Activated B cell treated with CpG ODN at 0.5 μM for 24 hours (primary cell): ENCODE measurements around the gene KNSTRN. TPM values are rescaled to one million over a fixed set of nuclear protein-coding genes. Genes with fewer than 3 reads are reported as not detected.
A peak's percentile ranks its signal among the peaks of the same experiment; 100 is the strongest.

Source experiments
- ATAC-seq: fragments of 200-7000 bp; cut with Tn5 transposase; one replicate; pipeline ENCODE4 v1.10.0; 2021; ENCODE audit warnings: low read depth, mild to moderate bottlenecking, moderate library complexity
- CTCF ChIA-PET: fragments of 350-600 bp; sonication (Branson Sonifier 250); formaldehyde crosslinking; loops from one replicate; lab custom pipeline; 2021; ENCODE audit warnings: antibody characterized with exemption; lab: Charles Lee
- POLR2A ChIA-PET: fragments of 350-600 bp; sonication (Branson Sonifier 250); formaldehyde crosslinking; loops from one replicate; lab custom pipeline; 2021; ENCODE audit warnings: antibody characterized with exemption; lab: Charles Lee
- DNase-seq: peaks from one replicate; pipeline ENCODE4 v3.0.0; 2022
- H3K27ac Mint-ChIP-seq: one replicate; pipeline ENCODE4 v1.8.0; 2020; ENCODE audit warnings: mixed read lengths
- H3K27me3 Mint-ChIP-seq: one replicate; pipeline ENCODE4 v1.8.0; 2021; ENCODE audit warnings: mixed read lengths
- H3K36me3 Mint-ChIP-seq: one replicate; pipeline ENCODE4 v1.8.0; 2021; ENCODE audit warnings: low read depth, mixed read lengths
- H3K4me1 Mint-ChIP-seq: one replicate; pipeline ENCODE4 v1.8.0; 2021; ENCODE audit warnings: mixed read lengths
- H3K4me3 Mint-ChIP-seq: one replicate; pipeline ENCODE4 v1.8.0; 2020; ENCODE audit warnings: mild to moderate bottlenecking, mixed read lengths
- H3K9me3 Mint-ChIP-seq: one replicate; pipeline ENCODE4 v1.8.0; 2020; ENCODE audit warnings: mixed read lengths
- intact Hi-C: fragments of 100-400 bp; cut with micrococcal nuclease; formaldehyde crosslinking; loops from one replicate; pipeline ENCODE4 v1.15.1; 2024
- total RNA-seq: library from RNA; stranded (reverse); gene quantifications from 2 replicates; pipeline ENCODE4 v1.2.3, GENCODE V29; 2022
- TF ChIP-seq, protein P1 (sequence below): fragments of 200-600 bp; IDR thresholded peaks from one replicate; pipeline ENCODE4 v1.8.0; 2022; ENCODE audit warnings: antibody characterized with exemption, mild to moderate bottlenecking

KNSTRN gene
- total RNA-seq, 1 donor from 2014 or later = 11.5 TPM

DNA sequence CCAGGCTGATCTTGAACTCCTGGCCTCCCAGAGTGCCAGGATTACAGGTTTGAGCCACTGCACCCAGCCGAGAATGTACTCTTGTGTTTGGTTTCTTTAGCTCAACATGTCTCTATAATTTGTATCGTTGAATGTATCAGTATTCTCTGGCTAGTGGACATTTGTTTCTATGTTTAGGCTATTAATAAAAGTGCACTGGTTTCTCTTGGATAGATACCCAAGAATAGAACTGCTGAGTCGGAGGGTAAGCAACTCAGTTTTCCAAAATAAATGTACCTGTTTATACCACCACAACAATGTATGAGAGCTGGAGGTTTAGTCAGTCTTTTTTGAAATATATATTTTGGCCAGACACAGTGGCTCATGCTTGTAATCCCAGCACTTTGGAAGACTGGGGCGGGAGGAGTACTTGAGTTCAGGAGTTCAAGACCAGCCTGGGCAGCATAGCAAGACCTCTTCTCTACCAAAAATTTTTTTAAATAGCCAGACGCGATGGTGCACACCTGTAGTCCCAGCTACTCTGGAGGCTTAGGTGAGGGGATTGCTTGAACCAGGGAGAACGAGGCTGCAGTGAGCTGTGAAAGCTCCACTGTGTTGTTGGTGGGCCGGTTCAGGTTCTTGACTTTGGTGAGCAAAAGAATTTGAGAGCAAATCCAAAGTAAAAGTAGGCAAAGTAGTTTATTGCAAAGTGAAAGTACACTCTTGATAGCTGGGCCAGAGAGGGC is 15.3 kb downstream of the KNSTRN start:
- TF ChIP-seq, protein P1, sequence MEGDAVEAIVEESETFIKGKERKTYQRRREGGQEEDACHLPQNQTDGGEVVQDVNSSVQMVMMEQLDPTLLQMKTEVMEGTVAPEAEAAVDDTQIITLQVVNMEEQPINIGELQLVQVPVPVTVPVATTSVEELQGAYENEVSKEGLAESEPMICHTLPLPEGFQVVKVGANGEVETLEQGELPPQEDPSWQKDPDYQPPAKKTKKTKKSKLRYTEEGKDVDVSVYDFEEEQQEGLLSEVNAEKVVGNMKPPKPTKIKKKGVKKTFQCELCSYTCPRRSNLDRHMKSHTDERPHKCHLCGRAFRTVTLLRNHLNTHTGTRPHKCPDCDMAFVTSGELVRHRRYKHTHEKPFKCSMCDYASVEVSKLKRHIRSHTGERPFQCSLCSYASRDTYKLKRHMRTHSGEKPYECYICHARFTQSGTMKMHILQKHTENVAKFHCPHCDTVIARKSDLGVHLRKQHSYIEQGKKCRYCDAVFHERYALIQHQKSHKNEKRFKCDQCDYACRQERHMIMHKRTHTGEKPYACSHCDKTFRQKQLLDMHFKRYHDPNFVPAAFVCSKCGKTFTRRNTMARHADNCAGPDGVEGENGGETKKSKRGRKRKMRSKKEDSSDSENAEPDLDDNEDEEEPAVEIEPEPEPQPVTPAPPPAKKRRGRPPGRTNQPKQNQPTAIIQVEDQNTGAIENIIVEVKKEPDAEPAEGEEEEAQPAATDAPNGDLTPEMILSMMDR = no peak
- intact Hi-C loops = loop anchor here (1.0 kb wide), 1 partner anchor 15 kb away; no protein-coding TSS in a partner anchor
- Mint-ChIP-seq H3K9me3 (no peaks in the 10 kb centered on the region), H3K4me3 (peak overlapping the region; percentile 42), H3K27me3 (no peaks in the 10 kb centered on the region), H3K4me1 (peaks cover 18% of the 10 kb centered on the region), H3K27ac (peak overlapping the region; percentile 38), H3K36me3 (peaks cover 12% of the 10 kb centered on the region)
- no peak for DNase-seq
- ChIA-PET CTCF (interaction anchor here (0.8 to 3.0 kb wide), 4 partner anchors 21 to 61 kb away, joined by 3 to 14 read pairs (median 5); partner anchors contain the start of gene BAHD1), POLR2A (interaction anchor here (0.6 to 2.4 kb wide), 6 partner anchors 7 to 509 kb away, joined by 3 to 9 read pairs (median 5); partner anchors contain the start of genes IVD and KNSTRN)
- no peak for ATAC-seq

DNA sequence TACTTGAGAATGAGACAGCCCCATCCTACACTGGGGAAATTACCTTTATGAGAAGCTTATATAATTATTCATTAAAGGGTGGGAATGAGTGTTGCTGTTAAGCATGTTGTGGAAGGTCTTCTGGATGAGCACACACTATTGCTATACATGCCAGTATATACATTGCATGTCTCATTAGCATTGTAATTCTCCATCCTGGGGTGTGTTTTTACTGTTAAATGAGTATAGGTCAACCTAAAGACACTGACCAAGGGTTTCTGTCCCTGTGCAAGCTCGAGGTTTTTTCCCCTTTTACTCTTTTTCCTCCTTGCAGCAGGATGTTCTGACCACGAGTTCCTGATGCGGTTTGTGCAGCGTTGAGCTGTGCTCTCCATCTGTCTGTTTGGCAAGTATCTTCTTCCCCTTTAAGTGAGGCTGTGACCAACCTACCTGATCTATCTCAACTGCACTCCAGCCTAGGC is 15.9 kb downstream of the KNSTRN start:
- Mint-ChIP-seq H3K27ac (peak overlapping the region; percentile 38), H3K4me1 (peaks cover 18% of the 10 kb centered on the region), H3K36me3 (peaks cover 6% of the 10 kb centered on the region), H3K4me3 (peak overlapping the region; percentile 42), H3K9me3 (no peaks in the 10 kb centered on the region), H3K27me3 (no peaks in the 10 kb centered on the region)
- TF ChIP-seq, protein P1 = no peak
- ChIA-PET CTCF (interaction anchor here (0.8 to 3.0 kb wide), 3 partner anchors 22 to 61 kb away, joined by 3 to 14 read pairs (median 7); no protein-coding TSS in a partner anchor), POLR2A (interaction anchor here (0.7 to 2.4 kb wide), 4 partner anchors 9 to 31 kb away, joined by 3 to 8 read pairs (median 4); partner anchors contain the start of gene KNSTRN)
- DNase-seq = no peak
- intact Hi-C loops = loop anchor here (1.0 kb wide), 1 partner anchor 15 kb away; no protein-coding TSS in a partner anchor
- peak; percentile 86 for ATAC-seq

DNA sequence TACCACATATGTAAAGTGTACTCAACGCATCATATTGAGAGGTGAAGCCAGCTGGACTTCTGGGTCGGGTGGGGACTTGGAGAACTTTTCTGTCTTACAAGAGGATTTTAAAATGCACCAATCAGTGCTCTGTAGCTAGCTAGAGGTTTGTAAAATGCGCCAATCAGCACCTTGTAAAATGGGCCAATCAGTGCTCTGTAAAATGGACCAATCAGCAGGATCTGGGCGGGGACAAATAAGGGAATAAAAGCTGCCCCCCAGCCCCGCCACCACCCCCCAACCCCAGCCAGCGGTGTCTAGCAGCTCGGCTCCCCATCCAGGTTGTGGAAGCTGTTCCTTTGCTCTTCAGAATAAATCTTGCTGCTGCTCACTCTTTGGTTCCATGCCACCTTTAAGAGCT is 16.8 kb downstream of the KNSTRN start:
- POLR2A ChIA-PET = interaction anchor here (0.7 kb wide), 1 partner anchor 30 kb away, joined by 6 read pairs; no protein-coding TSS in a partner anchor
- TF ChIP-seq, protein P1 = no peak
- CTCF ChIA-PET = no interaction called here
- Mint-ChIP-seq H3K36me3 (peaks cover 2% of the 10 kb centered on the region), H3K9me3 (no peaks in the 10 kb centered on the region), H3K27ac (no peak overlapping the region), H3K4me3 (no peak overlapping the region), H3K4me1 (peaks cover 18% of the 10 kb centered on the region), H3K27me3 (no peaks in the 10 kb centered on the region)
- DNase-seq (no peak), ATAC-seq (no peak)
- intact Hi-C loops = no loop called here

DNA sequence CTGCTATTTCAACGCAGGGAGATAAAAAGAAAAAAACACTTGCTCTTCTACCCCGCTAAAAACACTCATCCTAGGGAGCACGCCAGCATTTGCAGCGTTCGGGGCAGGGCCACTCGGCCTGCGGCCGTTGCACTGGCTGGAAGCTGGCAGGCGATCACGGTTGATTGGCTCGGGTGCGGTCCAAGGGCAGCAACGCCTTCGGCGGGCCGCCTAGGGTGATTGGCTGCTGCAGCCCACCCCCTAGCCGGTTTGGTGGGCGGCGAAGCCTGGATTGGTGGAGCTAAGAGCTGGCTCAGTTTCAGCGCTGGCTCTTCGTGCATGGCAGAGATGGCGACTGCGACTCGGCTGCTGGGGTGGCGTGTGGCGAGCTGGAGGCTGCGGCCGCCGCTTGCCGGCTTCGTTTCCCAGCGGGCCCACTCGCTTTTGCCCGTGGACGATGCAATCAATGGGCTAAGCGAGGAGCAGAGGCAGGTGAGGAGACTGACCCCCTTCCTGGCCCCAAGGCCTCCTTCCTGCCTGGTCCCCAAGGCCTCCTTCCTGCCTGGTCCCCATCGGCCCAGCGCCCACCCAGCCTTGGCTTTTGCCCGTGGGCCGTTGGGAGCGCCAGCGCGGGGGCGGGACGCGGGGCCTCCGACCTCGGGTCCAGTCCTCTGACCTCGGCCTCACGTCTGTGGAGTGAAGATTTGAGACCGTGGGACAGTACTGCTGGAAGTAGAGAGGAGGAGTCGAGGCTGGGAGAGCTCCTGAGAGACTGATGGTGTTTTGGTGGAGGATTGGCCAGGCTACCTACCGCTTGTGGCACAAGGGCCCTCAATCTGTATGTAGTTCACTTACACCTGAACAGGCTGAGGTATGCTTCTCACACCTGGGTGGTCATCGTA is 23.2 kb downstream of the KNSTRN start, which contains the start of gene IVD:
IVD (plus strand) TSS at position 295 of the 881 bp plus-strand sequence; CDS start at position 328, 33 bp downstream.
- Mint-ChIP-seq H3K27ac (peak within 1 kb of the TSS; percentile 67), H3K4me3 (peak within 1 kb of the TSS; percentile 88), H3K27me3 (no peaks in the 10 kb centered on the region), H3K4me1 (peaks cover 34% of the 10 kb centered on the region), H3K9me3 (no peaks in the 10 kb centered on the region), H3K36me3 (peaks cover 25% of the 10 kb centered on the region)
- intact Hi-C loops = loop anchor here (1.0 kb wide), 2 partner anchors 23 to 47 kb away; partner anchors contain the start of genes DISP2 and KNSTRN
- ChIA-PET CTCF (interaction anchor here (0.9 to 2.7 kb wide), 3 partner anchors 38 to 62 kb away, joined by 3 to 6 read pairs (median 5); no protein-coding TSS in a partner anchor), POLR2A (interaction anchor here (0.5 to 1.8 kb wide), 12 partner anchors 8 to 289 kb away, joined by 3 to 11 read pairs (median 4); partner anchors contain the start of genes KNSTRN and PLCB2)
- TF ChIP-seq, protein P1 = no peak
- peak; percentile 69 for DNase-seq
- peak; percentile 94 for ATAC-seq
